ENCODE results near the gene ZNF80. TPM values are rescaled to one million over a fixed set of nuclear protein-coding genes. Genes with fewer than 3 reads are reported as not detected.

ZNF80 gene
- total RNA-seq, 1 donor from 2014 or later, result not detected

- Histone ChIP-seq H3K4me3 (ENCODE audit: low read depth, low read length) (no peak overlapping the region), H3K27me3 (ENCODE audit: control insufficient read depth, insufficient read depth, low read length) (no peaks in the 10 kb centered on the region), H3K36me3 (ENCODE audit: control insufficient read depth, insufficient read depth, low read length) (no peaks in the 10 kb centered on the region)
- peak; percentile 91 for DNase-seq (ENCODE audit: low read depth)
- peak; percentile 4 for TF ChIP-seq CTCF (IDR thresholded peaks at IDR 0.05; ENCODE audit: insufficient read depth, low read length, poor library complexity, severe bottlenecking)
Measured at GRCh38 chr3:114213627-114214541, 23.5 kb downstream of the ZNF80 start.

GRCh38 chr3:114213292-114213626 lies 24.1 kb downstream of the ZNF80 start:
- Histone ChIP-seq H3K36me3 (ENCODE audit: control insufficient read depth, insufficient read depth, low read length) (no peaks in the 10 kb centered on the region), H3K27me3 (ENCODE audit: control insufficient read depth, insufficient read depth, low read length) (no peaks in the 10 kb centered on the region), H3K4me3 (ENCODE audit: low read depth, low read length) (no peak overlapping the region)
- no peak for TF ChIP-seq CTCF (IDR thresholded peaks at IDR 0.05; ENCODE audit: insufficient read depth, low read length, poor library complexity, severe bottlenecking)
- no peak for DNase-seq (ENCODE audit: low read depth)

- Histone ChIP-seq H3K27me3 (ENCODE audit: control insufficient read depth, insufficient read depth, low read length) (no peaks in the 10 kb centered on the region), H3K4me3 (ENCODE audit: low read depth, low read length) (no peak overlapping the region), H3K36me3 (ENCODE audit: control insufficient read depth, insufficient read depth, low read length) (no peaks in the 10 kb centered on the region)
- TF ChIP-seq CTCF (IDR thresholded peaks at IDR 0.05; ENCODE audit: insufficient read depth, low read length, poor library complexity, severe bottlenecking), result no peak
- DNase-seq (ENCODE audit: low read depth), result no peak
Measured at GRCh38 chr3:114212646-114213045, 24.7 kb downstream of the ZNF80 start.

GRCh38 chr3:114207768-114208167 lies 29.6 kb downstream of the ZNF80 start:
- DNase-seq (ENCODE audit: low read depth), result no peak
- no peak for TF ChIP-seq CTCF (IDR thresholded peaks at IDR 0.05; ENCODE audit: insufficient read depth, low read length, poor library complexity, severe bottlenecking)
- Histone ChIP-seq H3K36me3 (ENCODE audit: control insufficient read depth, insufficient read depth, low read length) (no peaks in the 10 kb centered on the region), H3K27me3 (ENCODE audit: control insufficient read depth, insufficient read depth, low read length) (no peaks in the 10 kb centered on the region), H3K4me3 (ENCODE audit: low read depth, low read length) (no peak overlapping the region)

GRCh38 chr3:114206342-114206741 lies 31.0 kb downstream of the ZNF80 start:
- H3K36me3 ChIP-seq (ENCODE audit: control insufficient read depth, insufficient read depth, low read length), result no peaks in the 10 kb centered on the region
- no peak for DNase-seq (ENCODE audit: low read depth)
- H3K4me3 ChIP-seq (ENCODE audit: low read depth, low read length), result no peak overlapping the region
- TF ChIP-seq CTCF (IDR thresholded peaks at IDR 0.05; ENCODE audit: insufficient read depth, low read length, poor library complexity, severe bottlenecking), result no peak
- H3K27me3 ChIP-seq (ENCODE audit: control insufficient read depth, insufficient read depth, low read length), result no peaks in the 10 kb centered on the region

- no peak for TF ChIP-seq CTCF (IDR thresholded peaks at IDR 0.05; ENCODE audit: insufficient read depth, low read length, poor library complexity, severe bottlenecking)
- no peaks in the 10 kb centered on the region for H3K36me3 ChIP-seq (ENCODE audit: control insufficient read depth, insufficient read depth, low read length)
- DNase-seq (ENCODE audit: low read depth), result no peak
Measured at GRCh38 chr3:114205541-114205940, 31.8 kb downstream of the ZNF80 start.

More at GRCh38 chr3:114205541-114205940, 31.8 kb downstream of the ZNF80 start:
- Histone ChIP-seq H3K27me3 (ENCODE audit: control insufficient read depth, insufficient read depth, low read length) (no peaks in the 10 kb centered on the region), H3K4me3 (ENCODE audit: low read depth, low read length) (no peak overlapping the region)
